ENCODE results near the gene CCDC6.
"Not testable (repeated sequence)": the region's sequence is repeated elsewhere in the genome, so short reads cannot be mapped to it uniquely, and the experiment has no call there.

The CCDC6 gene

DNA sequence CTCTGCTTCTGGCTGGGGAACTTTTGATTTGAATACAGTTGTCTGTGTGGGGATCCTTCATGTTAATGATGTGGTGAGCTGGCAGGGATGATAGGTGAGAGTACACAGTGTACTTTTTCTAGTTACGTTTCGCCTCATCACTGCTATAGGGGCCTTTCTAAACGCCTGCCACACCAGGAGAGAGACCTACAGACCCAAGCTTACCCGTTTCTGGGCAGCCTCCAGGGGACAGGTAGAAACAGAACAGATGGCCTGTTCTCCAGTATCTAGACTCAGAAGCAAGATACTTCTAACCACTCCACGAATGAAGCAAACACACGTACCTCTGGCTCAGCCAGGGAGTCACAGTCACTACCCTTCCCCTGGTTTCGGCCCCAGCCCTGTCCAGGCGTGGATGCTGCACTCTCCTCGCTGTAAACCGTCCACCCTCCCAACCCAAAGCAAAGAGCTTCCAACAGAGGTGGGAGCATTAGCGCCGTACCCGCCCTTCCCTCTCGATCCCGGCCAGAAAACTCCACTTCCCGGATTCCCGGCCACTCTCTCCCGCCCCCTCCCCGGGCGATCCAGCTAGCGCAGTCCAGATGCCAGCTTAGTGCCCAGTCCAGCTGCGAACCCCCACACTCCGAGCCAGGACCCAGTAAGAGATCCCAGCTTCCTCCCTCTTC is 1.2 kb downstream of the CCDC6 start:
- no peak for DNase-seq

DNA sequence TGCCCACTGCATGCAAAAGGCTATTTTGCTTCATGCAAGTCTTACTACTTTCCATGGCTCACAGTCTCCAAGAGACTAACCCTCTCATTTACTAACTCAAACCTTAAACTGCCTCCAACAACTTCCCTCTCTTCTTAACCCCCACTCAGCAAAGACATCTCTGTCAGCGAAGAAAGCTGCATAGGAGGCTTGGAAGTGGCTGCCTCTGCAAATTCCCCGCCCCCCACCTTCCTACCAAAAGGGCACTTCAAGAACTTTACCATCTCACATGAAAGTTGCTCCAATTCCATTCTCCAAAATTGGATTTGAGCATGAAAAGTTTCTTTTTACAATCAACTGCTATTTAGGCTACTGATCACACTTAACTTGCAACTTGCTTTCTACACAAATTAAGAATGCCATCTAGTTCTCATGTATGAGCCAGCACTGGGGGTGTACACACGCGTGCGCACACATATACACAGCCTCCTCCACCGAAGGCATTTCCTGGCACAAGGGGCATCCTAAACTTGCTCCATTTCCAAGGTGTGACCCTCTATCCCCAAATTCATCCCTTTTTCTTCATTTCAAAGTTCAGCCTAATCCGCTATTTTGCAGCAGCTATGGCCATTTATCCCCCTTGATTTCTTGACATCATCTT is 1.8 kb downstream of the CCDC6 start:
- no peak for DNase-seq

DNA sequence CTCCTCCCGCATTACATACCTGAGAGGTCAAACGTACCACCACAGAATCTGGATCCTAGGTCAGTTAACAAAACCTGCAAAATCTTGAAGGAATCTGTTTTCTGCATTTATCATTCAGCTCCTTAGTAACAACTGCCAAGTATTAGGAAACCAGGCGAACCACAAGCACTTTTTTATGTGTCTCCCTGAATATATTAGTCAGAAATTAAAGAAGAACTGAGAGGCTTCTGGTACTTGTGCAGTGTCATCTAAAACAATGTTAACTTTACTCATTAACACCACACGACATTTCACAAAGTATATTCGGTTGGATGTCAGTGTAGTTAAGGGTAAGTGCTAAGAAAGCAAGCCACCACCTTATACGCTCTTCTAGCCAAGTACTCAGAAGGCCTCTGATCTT is 2.5 kb downstream of the CCDC6 start:
- no peak for DNase-seq

DNA sequence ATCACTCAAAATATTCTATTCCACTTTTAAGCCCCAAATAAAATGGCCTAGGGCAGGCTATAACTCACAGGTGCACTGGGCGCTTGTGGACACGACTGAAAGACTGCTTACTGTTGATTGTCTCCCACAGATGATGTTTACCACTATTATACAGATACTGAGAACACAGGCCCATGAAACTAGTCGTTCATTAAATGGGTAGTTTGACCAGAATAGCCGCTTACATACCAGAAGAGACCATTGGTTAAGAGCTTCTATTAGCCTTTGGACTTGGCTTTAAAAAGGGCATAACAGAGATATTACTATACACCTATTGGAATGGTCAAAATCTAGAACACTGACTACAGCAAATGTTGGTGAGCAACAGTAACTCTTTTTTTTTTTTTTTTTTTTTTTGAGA is 4.3 kb downstream of the CCDC6 start:
- no peak for DNase-seq

DNA sequence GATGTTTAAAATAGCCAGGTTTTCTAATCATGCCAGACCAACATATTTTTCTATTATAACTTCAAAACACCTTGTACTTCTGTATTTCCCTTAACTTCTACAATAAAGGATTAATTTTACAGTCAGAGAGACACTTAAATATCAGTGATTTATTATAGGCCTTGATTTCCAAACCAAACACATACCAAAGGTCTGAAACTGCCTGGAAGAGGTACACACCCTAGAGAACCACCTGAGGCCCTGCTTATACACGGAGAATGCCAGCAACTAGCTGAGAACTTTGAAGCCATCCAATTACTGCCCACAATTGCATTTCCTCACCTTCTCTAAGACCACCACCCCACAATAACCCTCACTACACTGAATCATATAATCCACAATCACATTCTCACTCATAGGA is 4.9 kb downstream of the CCDC6 start:
- DNase-seq: no peak

DNA sequence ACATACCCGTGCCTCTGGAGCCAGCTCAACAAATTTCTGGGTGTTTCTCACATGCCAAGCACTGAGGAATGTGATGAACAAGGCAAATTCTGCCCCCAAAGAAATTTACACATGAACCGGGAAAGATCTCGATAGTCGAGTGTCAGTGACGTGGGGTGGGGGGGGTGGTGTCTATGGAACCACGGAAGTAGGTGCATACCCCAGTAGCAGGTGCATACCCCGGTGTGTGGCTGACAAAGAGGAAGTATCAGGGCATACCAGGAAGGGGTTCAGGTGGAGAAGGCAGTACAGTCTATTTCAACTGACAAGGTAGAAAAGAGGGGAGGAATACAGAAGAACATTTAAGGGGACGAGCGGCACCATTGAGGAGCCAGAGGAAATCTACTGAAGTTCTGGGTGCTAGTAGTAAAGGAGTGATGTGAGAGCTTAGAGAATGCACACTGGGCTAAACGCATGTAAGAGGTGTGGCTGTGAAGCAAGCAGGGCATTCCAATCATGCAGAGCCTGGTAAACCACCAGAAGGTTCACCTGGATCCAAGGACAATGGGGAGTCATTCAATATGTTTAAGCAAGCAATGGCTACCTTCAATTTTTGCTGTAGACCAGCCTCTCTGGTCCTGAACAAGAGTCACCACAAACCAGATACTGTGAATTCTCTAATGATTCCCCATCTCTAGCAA is 6.2 kb downstream of the CCDC6 start:
- DNase-seq: no peak

DNA sequence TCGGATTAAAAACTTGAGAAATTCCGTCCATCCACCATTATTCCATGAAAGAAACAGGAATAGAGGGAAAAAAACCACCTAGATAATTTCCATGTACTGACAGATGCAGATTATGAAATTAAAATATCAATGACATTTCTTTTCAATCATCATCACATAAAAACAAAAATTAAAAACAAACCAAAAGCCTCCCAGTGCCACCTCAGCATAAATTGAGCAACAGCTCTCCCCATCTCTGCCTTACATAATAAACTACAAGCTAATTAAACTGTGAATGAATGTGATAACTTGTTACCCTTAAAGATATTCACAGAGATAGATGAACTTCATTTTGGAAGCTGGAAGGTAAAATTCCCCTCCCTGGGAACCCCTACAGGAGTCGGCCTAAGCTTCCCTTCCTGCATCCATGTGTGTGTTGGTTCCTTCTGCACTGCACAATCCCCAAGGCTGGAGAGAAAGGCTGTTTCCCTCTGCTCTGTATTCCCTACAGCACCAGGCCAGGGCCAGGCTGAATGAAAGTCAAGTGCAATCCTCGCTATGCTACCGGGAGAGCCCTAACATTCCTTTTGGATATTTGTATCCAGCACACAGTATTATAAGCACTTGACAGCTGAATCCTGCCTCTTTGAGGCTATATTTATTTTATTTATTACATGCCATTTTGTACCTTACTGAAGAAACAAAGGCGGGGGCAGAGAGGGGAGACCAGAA is 8.1 kb downstream of the CCDC6 start:
- DNase-seq: no peak

DNA sequence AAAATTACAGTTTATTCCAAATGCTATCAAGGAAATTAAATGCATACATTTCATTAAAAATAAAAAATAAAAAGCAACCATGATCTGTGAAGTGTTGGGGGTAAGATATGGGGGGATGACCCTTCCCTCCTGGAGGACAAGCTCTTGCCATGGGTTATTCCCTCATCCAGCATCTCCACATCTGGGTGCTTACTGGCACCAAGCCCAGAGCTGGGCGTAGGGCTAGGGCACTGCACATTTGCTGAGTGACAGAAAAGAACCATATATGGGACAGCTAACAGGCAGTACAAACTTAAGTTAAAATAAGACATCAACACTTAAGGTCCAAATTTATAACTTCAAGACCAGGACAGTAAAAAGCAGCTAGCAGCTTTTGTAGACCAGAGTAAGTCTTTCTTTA is 10.2 kb downstream of the CCDC6 start:
- no peak for DNase-seq

DNA sequence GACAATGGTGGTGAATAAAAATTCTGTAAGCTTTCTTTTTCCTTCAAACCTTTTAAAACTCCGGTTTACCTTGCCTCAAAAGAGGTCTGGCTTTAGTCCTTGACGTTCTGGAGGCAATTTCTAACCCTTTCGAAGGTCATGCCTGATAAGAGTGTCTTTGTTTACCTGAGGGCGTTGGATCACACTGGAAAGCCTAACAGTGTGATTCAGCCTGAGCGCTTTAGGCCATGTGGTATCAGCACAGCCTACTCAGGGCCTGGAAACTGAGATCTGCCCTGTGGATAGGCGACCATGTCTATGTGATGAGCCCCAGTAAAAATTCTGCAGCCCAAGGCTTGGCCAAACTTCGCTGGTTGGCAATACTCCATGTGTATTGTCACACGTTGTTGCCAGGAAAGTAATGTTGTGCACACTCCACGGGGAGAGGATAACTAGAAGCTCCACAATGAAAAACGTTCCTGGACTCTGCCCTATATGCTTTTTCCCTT is 10.7 kb downstream of the CCDC6 start:
- DNase-seq: no peak

DNA sequence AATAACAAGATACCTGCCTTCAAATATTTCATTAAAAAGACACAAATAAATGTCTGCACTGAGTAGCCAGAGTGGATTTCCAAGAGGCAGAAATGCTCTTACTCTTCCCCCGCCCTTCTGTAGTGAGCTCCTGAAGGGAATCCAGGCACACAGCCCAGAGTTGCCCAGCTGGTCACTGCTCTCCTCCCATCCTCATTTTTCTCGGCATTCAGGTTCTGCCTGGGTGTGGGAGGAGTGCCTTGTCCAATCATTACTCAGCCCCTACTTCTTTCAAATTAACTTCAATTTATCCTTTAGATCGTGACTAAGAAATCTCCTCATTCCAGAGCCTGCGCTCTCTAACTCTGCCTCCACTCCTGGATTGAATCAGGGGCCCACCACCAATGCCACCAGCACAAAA is 12.2 kb downstream of the CCDC6 start:
- no peak for DNase-seq

DNA sequence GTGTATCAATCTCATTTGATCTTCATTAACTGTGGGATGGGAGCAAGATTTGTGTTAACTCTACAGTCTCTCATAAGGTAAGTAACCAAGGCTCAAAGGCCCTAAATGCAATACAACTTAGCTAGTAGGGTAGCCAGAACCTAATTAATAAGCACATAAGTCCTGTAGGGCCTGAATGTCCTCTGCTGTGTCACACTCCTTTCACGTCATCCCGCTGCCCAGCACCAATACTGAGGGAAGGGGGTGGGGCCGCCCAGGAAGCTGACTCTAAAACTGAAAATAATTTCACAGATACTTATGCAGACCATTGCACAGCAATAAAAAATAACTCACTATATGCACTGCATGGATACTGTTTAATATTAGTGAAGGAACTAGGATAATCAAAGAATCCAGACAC is 13.7 kb downstream of the CCDC6 start:
- DNase-seq: no peak

DNA sequence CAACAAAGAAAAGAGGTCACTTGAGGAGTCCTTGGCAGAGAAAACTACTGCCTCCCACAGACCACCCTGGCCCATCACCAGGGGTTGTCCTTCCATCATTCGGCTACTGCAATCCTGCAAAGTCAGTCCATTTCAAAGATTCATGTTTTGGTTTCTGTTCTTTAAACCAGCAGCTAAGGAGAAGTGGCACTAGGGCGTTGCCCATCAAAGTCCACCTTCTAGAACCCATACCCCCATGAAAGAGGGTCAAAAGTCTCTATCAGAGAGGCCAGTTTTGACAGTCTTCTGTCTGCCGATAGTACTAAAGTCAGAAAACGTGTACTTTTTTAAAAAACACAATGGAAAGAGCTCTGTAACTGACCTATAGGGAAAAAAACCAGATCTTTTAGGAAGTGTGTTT is 14.4 kb downstream of the CCDC6 start:
- DNase-seq: no peak

DNA sequence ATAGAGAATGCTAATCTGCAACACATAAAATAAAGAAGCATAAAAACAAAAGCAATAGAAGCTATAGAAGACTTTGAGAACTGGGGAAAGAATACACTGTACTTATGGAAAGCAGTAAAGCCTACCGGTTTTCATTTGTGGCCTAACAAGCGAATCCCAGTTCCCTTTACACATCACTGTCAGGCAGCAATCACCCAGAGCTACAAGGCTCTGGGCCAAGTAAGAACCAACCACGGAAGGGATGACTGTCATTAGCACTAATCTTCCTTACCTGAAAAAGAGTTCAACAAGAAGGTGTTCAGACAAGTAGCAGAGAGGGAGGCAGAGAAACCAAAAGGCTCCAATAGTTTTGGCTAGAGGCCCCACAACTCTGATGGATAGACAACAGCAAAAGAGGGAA is 15.0 kb downstream of the CCDC6 start:
- DNase-seq: no peak

DNA sequence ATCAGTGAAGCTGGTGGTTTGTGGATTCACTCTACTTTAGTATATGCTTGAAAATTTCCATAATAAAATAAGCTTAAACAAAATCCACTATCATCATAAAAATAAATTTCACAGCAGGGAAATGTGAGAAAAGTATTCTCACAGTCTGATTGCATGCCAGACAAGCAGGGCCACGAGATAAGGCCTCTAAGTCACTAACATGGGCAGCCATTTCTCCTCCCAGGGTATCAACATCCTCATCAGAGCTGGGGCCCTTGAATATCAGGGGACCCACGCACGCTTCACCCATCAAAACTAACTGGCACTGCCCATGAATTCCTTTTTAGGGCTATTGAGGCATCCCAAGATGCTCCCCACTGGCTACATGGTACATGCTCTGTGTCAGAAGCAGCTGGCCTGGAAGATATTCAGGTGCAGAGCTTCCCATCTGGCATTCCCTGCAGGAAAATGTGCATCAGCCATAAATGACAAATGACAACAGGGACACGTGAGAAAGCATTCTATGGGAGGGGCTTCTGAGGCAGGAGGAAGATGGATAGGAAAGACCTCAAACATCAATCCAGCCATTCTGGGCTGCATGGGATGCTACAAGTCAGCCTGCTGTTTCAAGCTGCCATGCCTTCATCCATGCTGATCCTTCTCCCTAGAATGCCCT is 17.4 kb downstream of the CCDC6 start:
- no peak for DNase-seq

DNA sequence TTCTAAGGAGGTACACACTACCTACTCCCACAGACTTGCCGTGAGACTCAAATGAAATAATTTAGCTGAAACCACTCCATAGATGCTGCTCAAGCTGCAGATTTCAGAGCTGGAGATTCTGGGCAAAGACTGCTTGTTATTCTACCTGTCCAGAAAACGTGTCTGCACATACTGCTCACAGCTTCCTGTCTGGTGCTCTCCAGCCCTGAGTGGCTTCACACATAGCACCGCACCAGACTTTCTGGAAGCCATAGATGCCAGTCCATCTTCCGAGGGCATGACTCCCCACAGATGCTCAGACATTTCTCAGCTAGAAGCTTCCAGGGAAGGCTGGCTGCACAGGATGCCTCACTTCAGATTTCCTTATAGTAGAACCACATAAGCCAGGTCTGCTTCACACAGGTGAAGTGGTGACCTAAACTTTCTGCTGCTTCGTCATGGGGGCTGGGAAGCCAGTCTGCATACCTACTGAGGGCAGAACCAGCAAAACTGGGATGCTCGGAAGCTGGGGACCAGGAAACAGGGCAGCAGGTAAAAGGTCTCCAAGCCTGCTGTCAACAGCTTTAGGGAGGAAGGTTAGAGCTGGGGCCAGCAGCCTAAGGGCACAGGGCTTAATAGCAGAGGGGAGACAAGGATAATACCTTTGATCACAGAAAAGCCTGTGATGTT is 18.2 kb downstream of the CCDC6 start:
- DNase-seq: no peak

DNA sequence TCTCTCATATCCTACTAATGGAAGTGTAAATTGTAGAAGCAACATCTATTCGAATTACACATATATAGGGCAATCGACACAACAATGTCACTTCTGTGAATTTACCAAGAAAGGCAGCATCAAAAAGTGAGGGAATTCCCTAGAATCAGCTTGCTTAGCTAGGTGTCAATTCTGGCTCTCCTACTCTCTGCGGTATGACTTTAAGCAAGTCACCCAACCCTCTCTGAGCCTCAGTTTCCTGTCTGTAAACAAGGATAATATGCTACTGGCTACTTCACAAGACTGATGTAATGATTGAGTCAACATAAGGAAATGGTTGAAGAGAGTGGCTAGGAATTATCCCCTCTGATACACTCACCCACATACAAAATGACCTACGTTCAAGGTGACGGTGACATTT is 19.4 kb downstream of the CCDC6 start:
- no peak for DNase-seq

DNA sequence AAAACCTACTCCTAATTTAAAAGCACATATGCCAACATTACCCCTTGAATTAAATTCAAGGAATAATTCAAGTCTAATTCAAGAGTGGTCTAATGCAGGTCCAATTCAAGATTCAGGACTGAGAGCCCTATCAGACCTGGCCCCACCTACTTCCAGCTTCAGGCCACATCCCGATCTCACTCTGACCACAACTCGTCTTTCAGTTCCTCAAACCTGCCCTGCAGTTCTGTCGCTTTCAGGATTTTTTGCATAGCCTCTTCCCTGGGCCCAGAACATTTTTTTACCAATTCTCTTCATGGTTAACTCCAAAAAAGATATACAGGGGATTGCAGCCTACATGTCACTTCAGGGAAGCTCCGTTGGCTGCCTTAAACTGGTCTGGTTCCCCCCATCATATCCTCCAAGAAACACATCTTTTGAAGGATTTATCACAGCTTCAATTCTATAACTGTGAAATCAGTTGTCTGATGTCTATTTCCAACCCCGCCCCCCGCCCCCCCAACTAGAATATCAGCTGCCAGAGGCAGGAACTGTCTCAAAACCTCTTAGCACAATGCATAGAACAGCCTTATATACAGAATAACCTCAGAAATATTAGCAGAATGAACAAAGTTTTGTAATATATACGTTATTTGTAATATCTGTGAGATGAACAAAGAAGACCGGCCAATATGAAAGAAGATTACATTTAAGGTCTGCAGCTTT is 20.8 kb downstream of the CCDC6 start:
- DNase-seq: no peak

DNA sequence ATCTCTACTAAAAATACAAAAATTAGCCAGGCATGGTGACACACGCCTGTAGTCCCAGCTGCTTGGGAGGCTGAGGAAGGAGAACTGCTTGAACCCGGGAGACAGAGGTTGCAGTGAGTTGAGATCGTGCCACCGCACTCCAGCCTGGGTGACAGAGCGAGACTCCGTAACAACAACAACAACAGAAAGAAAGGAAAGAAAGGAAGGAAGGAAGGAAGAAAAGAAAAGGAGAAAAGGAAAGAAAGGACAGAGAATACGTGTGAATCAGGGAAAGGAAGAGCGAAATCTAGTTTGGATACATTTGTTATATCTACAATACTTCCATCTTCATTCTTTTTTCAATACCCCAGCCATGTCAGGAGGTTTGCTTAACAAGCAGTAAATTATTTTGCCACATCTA is 21.5 kb downstream of the CCDC6 start:
- DNase-seq: not testable (repeated sequence)

DNA sequence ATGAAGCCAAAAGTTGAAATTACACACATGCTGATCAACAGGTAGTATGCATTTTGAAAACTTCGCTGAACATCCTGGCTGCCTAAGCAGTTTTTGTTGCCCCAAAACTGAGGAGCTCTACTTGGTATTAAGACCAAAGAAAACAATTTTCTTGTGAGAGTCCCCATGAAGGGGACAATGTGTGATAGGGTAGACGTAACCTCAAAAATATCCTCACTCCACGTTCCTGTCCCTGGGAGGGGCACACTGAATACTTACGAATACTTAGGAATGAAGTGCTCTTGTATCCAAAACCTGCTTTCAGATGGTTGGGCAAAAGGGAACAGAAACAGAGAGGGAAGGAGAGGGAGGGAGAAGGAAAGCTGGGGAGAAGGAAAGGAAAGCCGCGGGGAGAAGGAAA is 24.7 kb downstream of the CCDC6 start:
- DNase-seq: no peak

DNA sequence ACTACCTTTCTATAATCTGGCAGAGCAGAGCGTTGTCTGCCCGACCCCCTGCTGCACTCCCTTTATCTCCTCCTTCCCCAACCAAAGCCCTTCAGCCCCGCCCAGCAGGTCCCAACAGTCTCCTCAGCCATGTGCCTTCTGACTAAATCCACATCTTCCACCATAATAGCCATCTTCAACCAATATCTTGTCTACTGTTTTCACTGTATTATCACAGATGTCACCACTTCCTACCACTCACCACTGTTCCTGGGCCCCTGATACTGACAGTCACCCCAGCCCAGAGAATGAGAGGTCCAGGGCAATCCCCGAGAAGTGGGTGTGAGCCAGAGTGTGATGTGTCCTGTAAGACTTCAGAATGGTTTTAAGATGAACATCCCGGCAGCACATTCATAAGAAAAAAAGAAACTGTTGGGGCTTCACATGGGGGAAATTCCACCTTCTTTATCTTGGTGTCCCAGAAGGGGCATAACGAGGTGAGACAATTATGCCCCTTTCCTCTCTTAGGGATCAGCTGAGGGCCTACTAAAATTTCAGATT is 25.3 kb downstream of the CCDC6 start:
- DNase-seq: no peak

DNA sequence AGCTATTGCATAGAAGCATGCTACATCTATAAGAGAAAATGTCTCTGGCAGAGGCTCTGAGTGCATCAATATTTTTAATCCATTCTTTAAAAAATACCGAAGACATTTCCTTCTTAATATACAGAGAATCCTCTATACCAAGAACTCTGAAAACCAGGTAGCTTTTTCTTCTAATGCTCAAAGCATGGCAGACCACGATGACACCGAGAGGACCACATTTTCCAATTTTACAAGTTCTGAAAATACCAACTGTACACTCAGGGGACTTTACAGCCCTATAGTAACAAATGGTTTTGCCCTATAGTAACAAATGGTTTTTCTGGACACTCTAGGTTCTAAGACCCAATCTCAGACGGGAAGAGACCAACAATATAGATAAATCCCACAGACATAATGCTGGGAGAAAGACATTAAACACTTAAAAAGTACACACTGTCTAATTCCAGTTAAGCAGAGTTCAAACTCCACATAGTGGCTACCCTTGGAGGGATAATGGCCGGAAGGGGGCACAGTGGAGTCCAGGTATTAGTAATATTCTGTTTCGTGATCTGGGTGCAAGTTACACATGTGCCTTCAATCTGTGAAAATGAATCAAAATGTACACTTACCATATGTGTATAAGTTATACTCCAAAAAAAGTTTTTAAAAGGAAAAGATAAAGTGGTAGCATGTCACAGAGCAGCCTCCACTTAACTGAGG is 26.2 kb downstream of the CCDC6 start:
- DNase-seq: no peak

All from activated gamma-delta T cell (primary cell).